OCI-LY1 (cell line): ENCODE data around the gene OR4C46.
"Not testable (repeated sequence)": the region's sequence is repeated elsewhere in the genome, so short reads cannot be mapped to it uniquely, and the experiment has no call there.

Experiments used
- H2AFZ ChIP-seq: fragments of 200-600 bp; sonication (generic), shearing (Covaris generic); 2 replicates; pipeline ENCODE4 v1.6.0; 2014; ENCODE audit warnings: antibody characterized with exemption, mild to moderate bottlenecking, low read length
- H3F3A ChIP-seq: fragments of 200-600 bp; sonication (generic), shearing (Covaris generic); 2 replicates; pipeline ENCODE4 v1.6.0; 2014; ENCODE audit warnings: mild to moderate bottlenecking, antibody characterized with exemption, low read length, moderate library complexity; ENCODE audit not compliant: insufficient read depth
- H3K27ac ChIP-seq: fragments of 200-600 bp; sonication (generic); 2 replicates; pipeline ENCODE4 v1.5.1; 2014; ENCODE audit warnings: low read length, mixed run types, mild to moderate bottlenecking, low read depth; ENCODE audit not compliant: poor library complexity, severe bottlenecking
- H3K27me3 ChIP-seq: fragments of 200-600 bp; sonication (generic); 2 replicates; pipeline ENCODE4 v1.6.0; 2014; ENCODE audit warnings: antibody characterized with exemption, mild to moderate bottlenecking, low read length, moderate library complexity; ENCODE audit not compliant: insufficient read depth
- H3K36me3 ChIP-seq: fragments of 200-600 bp; sonication (generic); 2 replicates; pipeline ENCODE4 v1.6.1; 2014; ENCODE audit warnings: mild to moderate bottlenecking, antibody characterized with exemption, low read length, moderate library complexity, mixed read lengths; ENCODE audit not compliant: insufficient read depth
- H3K4me1 ChIP-seq: fragments of 200-600 bp; sonication (generic); 2 replicates; pipeline ENCODE4 v1.5.1; 2014; ENCODE audit warnings: mild to moderate bottlenecking, low read length, moderate library complexity; ENCODE audit not compliant: insufficient read depth, severe bottlenecking
- H3K4me2 ChIP-seq: fragments of 200-600 bp; sonication (generic), shearing (Covaris generic); 2 replicates; pipeline ENCODE4 v1.6.1; 2014; ENCODE audit warnings: low read length
- H3K4me3 ChIP-seq: fragments of 200-600 bp; sonication (generic); 2 replicates; pipeline ENCODE4 v1.5.1; 2014; ENCODE audit warnings: low read length, low read depth, mild to moderate bottlenecking, mixed read lengths; ENCODE audit not compliant: poor library complexity, severe bottlenecking
- H3K79me2 ChIP-seq: fragments of 200-600 bp; shearing (Covaris generic); 2 replicates; pipeline ENCODE4 v1.6.1; 2016; ENCODE audit warnings: mixed run types, low read length, mixed read lengths; ENCODE audit not compliant: insufficient read depth
- H3K9ac ChIP-seq: fragments of 200-600 bp; sonication (generic), shearing (Covaris generic); 2 replicates; pipeline ENCODE4 v1.6.1; 2014; ENCODE audit warnings: mild to moderate bottlenecking, low read length, mixed read lengths
- H3K9me2 ChIP-seq: fragments of 200-600 bp; sonication (generic), shearing (Covaris generic); 2 replicates; pipeline ENCODE4 v1.6.1; 2014; ENCODE audit warnings: low read depth, mild to moderate bottlenecking, low read length, mixed read lengths
- H3K9me3 ChIP-seq: fragments of 200-600 bp; shearing (Covaris generic); 2 replicates; pipeline ENCODE4 v1.6.1; 2014; ENCODE audit warnings: low read length, mixed read lengths
- H4K20me1 ChIP-seq: fragments of 200-600 bp; sonication (generic), shearing (Covaris generic); 2 replicates; pipeline ENCODE4 v1.6.0; 2016; ENCODE audit warnings: mild to moderate bottlenecking, low read length; ENCODE audit not compliant: insufficient read depth
- EZH2 ChIP-seq: fragments of 200-600 bp; sonication (generic), shearing (Covaris generic); IDR thresholded peaks from 2 replicates; pipeline ENCODE4 v1.8.0; 2017; ENCODE audit warnings: borderline replicate concordance, mixed run types, mild to moderate bottlenecking, antibody characterized with exemption, low read length, moderate library complexity, mixed read lengths
- TF ChIP-seq, protein P1 (sequence below): fragments of 200-600 bp; sonication (generic), shearing (Covaris generic); IDR thresholded peaks from 2 replicates; pipeline ENCODE4 v1.5.1; 2017; ENCODE audit warnings: mild to moderate bottlenecking, antibody characterized with exemption, low read length, moderate library complexity, mixed read lengths

Gene OR4C46

DNA sequence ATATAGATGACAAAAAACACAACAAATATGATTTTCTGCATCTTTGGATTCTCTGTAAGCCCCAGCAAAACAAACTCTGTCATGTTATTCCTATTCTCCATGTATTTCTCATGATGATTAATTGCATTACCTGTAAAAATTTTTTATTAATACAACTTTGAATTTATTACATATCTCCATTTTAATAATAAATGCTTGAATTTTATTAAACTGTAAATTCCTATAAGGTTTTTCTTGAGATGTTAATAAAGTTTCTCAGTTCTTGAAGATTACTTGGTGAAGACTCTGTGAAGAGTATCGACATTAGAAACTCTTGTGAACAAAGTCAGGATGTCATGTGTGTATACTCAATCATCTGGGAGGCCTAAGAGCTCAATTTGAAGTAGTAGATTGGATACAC is at the start of gene OR4C46:
TSS of gene OR4C46 (minus strand) at position 101 of the 400 bp plus-strand sequence. CDS start at position 101, 0 bp downstream.
- no peaks in the 10 kb centered on the region for H3K9me3 ChIP-seq
- no peaks in the 10 kb centered on the region for H3K4me1 ChIP-seq

DNA sequence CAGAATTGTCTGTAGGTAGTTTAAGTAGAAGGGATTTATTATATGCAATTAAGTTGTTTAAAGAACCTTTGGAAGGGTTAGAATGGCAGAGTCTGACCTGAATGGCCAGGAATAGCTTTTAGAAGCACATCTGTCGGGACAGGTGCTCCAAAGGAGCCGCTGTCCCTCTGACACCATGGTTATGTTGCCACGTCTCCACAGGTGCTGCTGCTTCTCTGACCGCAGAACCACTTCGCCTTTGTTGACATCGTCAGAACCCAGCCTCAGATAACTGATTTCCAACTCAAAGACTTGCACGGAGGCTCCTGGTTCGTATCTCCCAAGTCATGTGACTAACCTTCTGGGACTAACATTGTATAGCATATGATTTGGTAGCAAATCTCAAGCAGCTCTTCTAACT is 41.8 kb upstream of the OR4C46 start:
- H3K9me3 ChIP-seq, H3K27me3 ChIP-seq, H3K36me3 ChIP-seq, H3K9ac ChIP-seq, H2AFZ ChIP-seq, H3K4me3 ChIP-seq, H3F3A ChIP-seq, H3K4me2 ChIP-seq, H3K27ac ChIP-seq, H4K20me1 ChIP-seq, H3K4me1 ChIP-seq, H3K79me2 ChIP-seq, H3K9me2 ChIP-seq: not testable (repeated sequence)

More for the DNA sequence above, at the start of gene OR4C46:
- no peak within 1 kb of the TSS for H2AFZ ChIP-seq
- no peaks in the 10 kb centered on the region for H4K20me1 ChIP-seq
- no peak for TF ChIP-seq EZH2
- TF ChIP-seq, protein P1, sequence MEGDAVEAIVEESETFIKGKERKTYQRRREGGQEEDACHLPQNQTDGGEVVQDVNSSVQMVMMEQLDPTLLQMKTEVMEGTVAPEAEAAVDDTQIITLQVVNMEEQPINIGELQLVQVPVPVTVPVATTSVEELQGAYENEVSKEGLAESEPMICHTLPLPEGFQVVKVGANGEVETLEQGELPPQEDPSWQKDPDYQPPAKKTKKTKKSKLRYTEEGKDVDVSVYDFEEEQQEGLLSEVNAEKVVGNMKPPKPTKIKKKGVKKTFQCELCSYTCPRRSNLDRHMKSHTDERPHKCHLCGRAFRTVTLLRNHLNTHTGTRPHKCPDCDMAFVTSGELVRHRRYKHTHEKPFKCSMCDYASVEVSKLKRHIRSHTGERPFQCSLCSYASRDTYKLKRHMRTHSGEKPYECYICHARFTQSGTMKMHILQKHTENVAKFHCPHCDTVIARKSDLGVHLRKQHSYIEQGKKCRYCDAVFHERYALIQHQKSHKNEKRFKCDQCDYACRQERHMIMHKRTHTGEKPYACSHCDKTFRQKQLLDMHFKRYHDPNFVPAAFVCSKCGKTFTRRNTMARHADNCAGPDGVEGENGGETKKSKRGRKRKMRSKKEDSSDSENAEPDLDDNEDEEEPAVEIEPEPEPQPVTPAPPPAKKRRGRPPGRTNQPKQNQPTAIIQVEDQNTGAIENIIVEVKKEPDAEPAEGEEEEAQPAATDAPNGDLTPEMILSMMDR, result no peak
- no peak within 1 kb of the TSS for H3K4me2 ChIP-seq
- H3K27me3 ChIP-seq, result no peaks in the 10 kb centered on the region
- H3K9me2 ChIP-seq, result no peaks in the 10 kb centered on the region
- no peaks in the 10 kb centered on the region for H3K79me2 ChIP-seq
- no peak within 1 kb of the TSS for H3K9ac ChIP-seq
- no peak within 1 kb of the TSS for H3K27ac ChIP-seq
- H3F3A ChIP-seq, result no peaks in the 10 kb centered on the region
- no peak within 1 kb of the TSS for H3K4me3 ChIP-seq
- no peaks in the 10 kb centered on the region for H3K36me3 ChIP-seq

DNA sequence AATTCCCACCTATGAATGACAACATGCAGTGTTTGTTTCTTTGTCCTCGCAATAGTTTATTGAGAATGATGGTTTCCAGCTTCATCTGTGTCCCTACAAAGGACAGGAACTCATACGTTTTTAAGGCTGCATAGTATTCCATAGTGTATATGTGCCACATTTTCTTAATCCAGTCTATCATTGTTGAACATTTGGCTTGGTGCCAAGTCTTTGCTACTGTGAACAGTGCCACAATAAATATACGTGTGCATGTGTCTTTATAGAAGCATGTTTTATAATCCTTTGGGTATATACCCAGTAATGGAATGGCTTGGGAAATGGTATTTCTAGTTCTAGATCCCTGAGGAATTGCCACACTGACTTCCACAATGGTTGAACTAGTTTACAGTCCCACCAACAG is 42.4 kb downstream of the OR4C46 start:
- not testable (repeated sequence) for H3K79me2 ChIP-seq, H3K4me1 ChIP-seq, H3K27me3 ChIP-seq, H3K4me3 ChIP-seq, H3K27ac ChIP-seq, H4K20me1 ChIP-seq, H2AFZ ChIP-seq, H3K9me3 ChIP-seq, H3K9me2 ChIP-seq, H3F3A ChIP-seq, H3K36me3 ChIP-seq, H3K4me2 ChIP-seq, H3K9ac ChIP-seq

DNA sequence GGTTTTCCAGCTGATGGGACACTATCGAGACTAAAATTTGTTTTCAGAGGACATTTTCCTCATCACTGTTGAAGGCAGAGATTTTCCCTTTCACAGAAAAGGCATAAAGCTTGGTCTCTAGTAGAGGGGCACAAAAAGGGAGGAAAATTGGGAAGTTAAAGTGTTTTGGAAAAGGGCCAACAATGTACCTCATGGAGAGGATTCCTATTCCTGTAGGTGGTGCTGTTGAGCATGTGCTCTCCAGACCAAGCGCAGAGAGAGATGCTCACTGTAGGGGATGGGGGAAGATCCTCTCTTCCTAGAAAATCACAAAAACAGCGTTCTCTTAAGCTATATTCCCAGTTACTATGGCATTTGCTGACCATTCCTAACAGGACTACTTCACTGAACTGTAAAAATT is 44.9 kb downstream of the OR4C46 start:
- 0 out of 2 replicates have a peak, but pooled peaks cover 2% of the 10 kb centered on the region for H3K9me3 ChIP-seq

More for the DNA sequence above, 44.9 kb downstream of the OR4C46 start:
- Histone ChIP-seq H3K4me3 (no peak overlapping the region), H2AFZ (no peak overlapping the region), H3K27ac (no peak overlapping the region), H4K20me1 (no peaks in the 10 kb centered on the region), H3K4me1 (no peaks in the 10 kb centered on the region), H3K9ac (no peak overlapping the region), H3K9me2 (no peaks in the 10 kb centered on the region), H3K27me3 (no peaks in the 10 kb centered on the region), H3K4me2 (no peak overlapping the region), H3K79me2 (no peaks in the 10 kb centered on the region), H3K36me3 (no peaks in the 10 kb centered on the region), H3F3A (no peaks in the 10 kb centered on the region)
- no peak for TF ChIP-seq EZH2
- TF ChIP-seq, protein P1, result no peak; the same call in 1 of the 2 replicates
